Bronchus fibroblast of lung (primary cell): Measurements from ENCODE around the gene POU2AF2. TPM values are rescaled to one million over a fixed set of nuclear protein-coding genes. Genes with fewer than 3 reads are reported as not detected.

Source experiments
- total RNA-seq: library from RNA; depleted of rRNA; stranded (reverse); fragments of >200 nt; gene quantifications from 2 replicates; pipeline ENCODE4 v1.2.3, GENCODE V29; 2015

The POU2AF2 gene, protein sequence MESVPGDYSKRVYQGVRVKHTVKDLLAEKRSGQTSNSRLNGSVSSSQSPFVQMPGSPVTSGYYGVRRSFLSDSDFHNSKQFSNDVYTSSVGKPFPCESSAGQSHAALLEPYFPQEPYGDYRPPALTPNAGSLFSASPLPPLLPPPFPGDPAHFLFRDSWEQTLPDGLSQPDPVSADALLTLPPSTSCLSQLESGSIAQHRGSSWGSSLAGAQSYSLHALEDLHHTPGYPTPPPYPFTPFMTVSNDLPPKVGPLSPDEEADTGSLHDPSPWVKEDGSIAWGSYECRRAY
- not detected in 2 replicates for total RNA-seq

DNA sequence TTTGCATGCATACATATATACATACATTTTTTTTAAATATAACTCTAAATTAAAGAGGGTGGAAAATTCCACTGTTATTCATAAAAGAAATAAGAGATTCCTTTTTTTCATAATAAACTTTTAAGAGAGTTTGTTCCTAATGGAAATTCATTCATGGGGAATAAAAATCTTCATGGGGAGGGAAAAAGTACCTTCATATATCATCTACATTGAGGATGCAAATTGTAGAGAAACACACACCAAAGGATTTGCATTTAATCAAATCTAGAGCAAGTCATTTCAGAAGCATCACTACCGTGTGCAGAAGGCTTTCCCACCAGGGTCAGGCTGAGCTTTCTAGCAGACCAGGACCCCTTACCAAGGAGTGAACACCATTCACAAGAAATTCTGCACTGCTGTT, at the start of gene POU2AF2:
TSS of gene POU2AF2 (plus strand) at position 301 of the 400 bp plus-strand sequence. CDS start 129 bp downstream, outside the sequence.

DNA sequence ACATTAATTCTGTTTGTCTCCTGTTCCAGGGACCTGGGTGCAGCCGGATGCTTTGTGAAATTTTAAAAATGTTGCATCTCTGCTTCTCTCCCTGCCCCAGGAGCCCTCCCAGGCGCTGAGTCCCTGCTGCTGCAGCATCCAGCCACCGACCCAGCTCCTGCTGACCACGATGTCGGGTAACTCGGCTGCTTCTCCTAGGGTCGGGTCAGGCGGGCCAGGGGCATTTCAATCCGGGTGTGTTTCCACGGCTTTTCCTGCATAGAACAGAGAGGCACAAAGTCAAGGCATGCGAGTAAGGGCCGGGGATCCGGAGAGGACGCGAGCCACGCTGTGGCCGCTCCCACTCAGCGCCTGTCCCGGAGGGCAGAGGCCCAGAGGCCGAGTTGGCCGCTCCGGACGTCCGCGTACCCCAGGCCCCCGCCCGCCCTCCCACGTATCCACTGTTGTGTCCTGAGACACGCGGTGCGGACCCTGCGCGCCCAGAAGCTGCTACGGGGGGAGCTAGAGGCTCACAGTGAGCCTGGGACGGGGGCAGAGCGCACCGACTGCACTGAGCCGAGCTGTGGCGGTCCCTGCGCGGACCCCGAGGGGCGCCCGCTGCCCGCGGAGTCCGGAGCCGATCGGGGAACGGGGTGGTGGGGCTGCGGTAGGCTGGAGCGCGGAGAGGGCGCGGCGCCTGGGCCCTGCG, 53.0 kb downstream of the POU2AF2 start, which contains the start of gene POU2AF3:
TSS of gene POU2AF3 (plus strand) at position 134 of the 688 bp plus-strand sequence. CDS start at position 170, 36 bp downstream.

Other genes with a start within 250 kb of the POU2AF2 start
- gene POU2AF3, start 52.8 kb downstream of the POU2AF2 start, total RNA-seq, result 0.17 and 0.45 TPM in 2 replicates
- not detected in 2 replicates for gene POU2AF1, start 133.6 kb downstream of the POU2AF2 start, total RNA-seq